BLaER1 treated with 17β-estradiol and CSF1 and Interleukin-3, amounts not matched to agents 10 nM and 100 nM (cell line): ENCODE results near the gene GNAL.
A peak's percentile ranks its signal among the peaks of the same experiment; 100 is the strongest.
"Not testable (repeated sequence)": the region's sequence is repeated elsewhere in the genome, so short reads cannot be mapped to it uniquely, and the experiment has no call there.

ENCODE experiments used
- H3K27ac ChIP-seq, 11 experiments: shearing (Covaris generic); formaldehyde crosslinking; 2 replicates each; pipeline ENCODE4 v1.8.1; 2022
- H3K27me3 ChIP-seq, 11 experiments: shearing (Covaris generic); formaldehyde crosslinking; 2 replicates each; pipeline ENCODE4 v1.8.1; 2022
- H3K36me3 ChIP-seq, 11 experiments: shearing (Covaris generic); formaldehyde crosslinking; 2 replicates each; pipeline ENCODE4 v1.8.1; 2022
- H3K4me1 ChIP-seq, 10 experiments: shearing (Covaris generic); formaldehyde crosslinking; 2 replicates each; pipeline ENCODE4 v1.8.1; 2022
- H3K4me2 ChIP-seq, 11 experiments: shearing (Covaris generic); formaldehyde crosslinking; 2 replicates each; pipeline ENCODE4 v1.8.1; 2022
- H3K4me3 ChIP-seq, 10 experiments: shearing (Covaris generic); formaldehyde crosslinking; 2 replicates each; pipeline ENCODE4 v1.8.1; 2022
- H3K9ac ChIP-seq, 11 experiments: shearing (Covaris generic); formaldehyde crosslinking; 2 replicates each; pipeline ENCODE4 v1.8.1; 2022
- H3K9me3 ChIP-seq, 11 experiments: shearing (Covaris generic); formaldehyde crosslinking; replicated peaks in 1 of 11; 2 replicates each; pipeline ENCODE4 v1.8.1; 2022
- H4K20me1 ChIP-seq, 11 experiments: shearing (Covaris generic); formaldehyde crosslinking; 2 replicates each; pipeline ENCODE4 v1.8.1; 2022
- Cebpa-rat ChIP-seq, 11 experiments: shearing (Covaris generic); IDR thresholded peaks; 2 replicates each; pipeline ENCODE4 v1.8.1; 2022

Gene GNAL

GRCh38 chr18:11674119-11674518 lies 14.9 kb upstream of the GNAL start:
- H3K27ac ChIP-seq = no peak overlapping the region
- H3K4me2 ChIP-seq = no peak overlapping the region
- H3K4me1 ChIP-seq = peaks cover 0 to 7% (median 0%) of the 10 kb centered on the region in 10 experiments; a peak in 1 of 20 replicates
- no peak overlapping the region for H3K9ac ChIP-seq
- no peaks in the 10 kb centered on the region for H4K20me1 ChIP-seq
- H3K36me3 ChIP-seq = no peaks in the 10 kb centered on the region
- no peak for TF ChIP-seq Cebpa-rat (IDR thresholded peaks at IDR 0.05)
- no peak overlapping the region for H3K4me3 ChIP-seq
- H3K9me3 ChIP-seq = no peaks in the 10 kb centered on the region
- no peaks in the 10 kb centered on the region for H3K27me3 ChIP-seq

GRCh38 chr18:11676386-11676785 lies 12.7 kb upstream of the GNAL start:
- Histone ChIP-seq H3K9me3 (no peaks in the 10 kb centered on the region), H3K9ac (no peak overlapping the region), H3K27me3 (no peaks in the 10 kb centered on the region), H3K27ac (no peak overlapping the region), H3K4me3 (no peak overlapping the region), H3K4me2 (no peak overlapping the region), H3K4me1 (no peaks in the 10 kb centered on the region), H4K20me1 (no peaks in the 10 kb centered on the region), H3K36me3 (no peaks in the 10 kb centered on the region)
- no peak for TF ChIP-seq Cebpa-rat (IDR thresholded peaks at IDR 0.05)

GRCh38 chr18:11676867-11677266 lies 12.2 kb upstream of the GNAL start:
- no peaks in the 10 kb centered on the region for H3K4me1 ChIP-seq
- TF ChIP-seq Cebpa-rat (IDR thresholded peaks at IDR 0.05) = no peak
- H4K20me1 ChIP-seq = no peaks in the 10 kb centered on the region
- no peaks in the 10 kb centered on the region for H3K9me3 ChIP-seq
- H3K36me3 ChIP-seq = no peaks in the 10 kb centered on the region
- H3K4me3 ChIP-seq = no peak overlapping the region
- H3K9ac ChIP-seq = no peak overlapping the region
- no peak overlapping the region for H3K27ac ChIP-seq
- H3K4me2 ChIP-seq = no peak overlapping the region
- H3K27me3 ChIP-seq = no peaks in the 10 kb centered on the region

GRCh38 chr18:11678211-11678610 lies 10.9 kb upstream of the GNAL start:
- Histone ChIP-seq H4K20me1 (no peaks in the 10 kb centered on the region), H3K27ac (no peak overlapping the region), H3K36me3 (no peaks in the 10 kb centered on the region), H3K4me3 (no peak overlapping the region), H3K4me2 (no peak overlapping the region), H3K9ac (no peak overlapping the region), H3K9me3 (no peaks in the 10 kb centered on the region), H3K4me1 (no peaks in the 10 kb centered on the region), H3K27me3 (no peaks in the 10 kb centered on the region)
- no peak for TF ChIP-seq Cebpa-rat (IDR thresholded peaks at IDR 0.05)

- H3K36me3 ChIP-seq = no peaks in the 10 kb centered on the region
- peak overlapping the region; percentile 24 to 76 (median 58); a peak in 21 of 22 replicates for H3K9ac ChIP-seq
- peaks cover 4 to 18% (median 9%) of the 10 kb centered on the region in 10 experiments; a peak in 12 of 20 replicates for H3K4me1 ChIP-seq
- H3K9me3 ChIP-seq = 0 out of 22 replicates have a peak, but pooled peaks cover 0 to 5% (median 0%) of the 10 kb centered on the region in 11 experiments
- peak overlapping the region; percentile 96 to 100 (median 100) for H3K4me2 ChIP-seq
- H3K4me3 ChIP-seq = peak overlapping the region; percentile 63 to 77 (median 68)
- H4K20me1 ChIP-seq = no peaks in the 10 kb centered on the region
- H3K27me3 ChIP-seq = peaks cover 13 to 25% (median 20%) of the 10 kb centered on the region in 11 experiments
- H3K27ac ChIP-seq = peak overlapping the region in 1 of 11 experiments; percentile 28; a peak in 2 of 22 replicates
- TF ChIP-seq Cebpa-rat (IDR thresholded peaks at IDR 0.05) = no peak
Measured at GRCh38 chr18:11689669-11690565, 853 bp downstream of the GNAL start.

GRCh38 chr18:11690660-11691059 lies 1.6 kb downstream of the GNAL start:
- not testable (repeated sequence) for H3K9me3 ChIP-seq, H3K4me3 ChIP-seq, H3K4me2 ChIP-seq, H3K9ac ChIP-seq, H4K20me1 ChIP-seq, H3K36me3 ChIP-seq, H3K27ac ChIP-seq
- peaks cover 4 to 18% (median 9%) of the 10 kb centered on the region in 10 experiments; a peak in 12 of 20 replicates for H3K4me1 ChIP-seq
- peaks cover 13 to 25% (median 20%) of the 10 kb centered on the region in 11 experiments for H3K27me3 ChIP-seq

- Histone ChIP-seq H3K36me3 (no peaks in the 10 kb centered on the region), H3K9ac (no peak overlapping the region), H3K4me2 (no peak overlapping the region), H3K9me3 (no peaks in the 10 kb centered on the region), H3K4me3 (no peak overlapping the region), H3K27me3 (no peaks in the 10 kb centered on the region), H4K20me1 (no peaks in the 10 kb centered on the region), H3K4me1 (no peaks in the 10 kb centered on the region), H3K27ac (no peak overlapping the region)
- no peak for TF ChIP-seq Cebpa-rat (IDR thresholded peaks at IDR 0.05)
Measured at GRCh38 chr18:11695736-11696135, 6.7 kb downstream of the GNAL start.

GRCh38 chr18:11696451-11696850 lies 7.4 kb downstream of the GNAL start:
- H3K9ac ChIP-seq = no peak overlapping the region
- no peak overlapping the region for H3K4me3 ChIP-seq
- H3K27me3 ChIP-seq = no peaks in the 10 kb centered on the region
- H3K36me3 ChIP-seq = no peaks in the 10 kb centered on the region
- peaks cover 0 to 4% (median under 1%) of the 10 kb centered on the region in 10 experiments; a peak in 5 of 20 replicates for H3K4me1 ChIP-seq
- no peak overlapping the region for H3K4me2 ChIP-seq
- no peak overlapping the region for H3K27ac ChIP-seq
- TF ChIP-seq Cebpa-rat (IDR thresholded peaks at IDR 0.05) = no peak
- no peaks in the 10 kb centered on the region for H3K9me3 ChIP-seq
- H4K20me1 ChIP-seq = no peaks in the 10 kb centered on the region

- Histone ChIP-seq H4K20me1 (no peaks in the 10 kb centered on the region), H3K4me3 (no peak overlapping the region), H3K36me3 (no peaks in the 10 kb centered on the region), H3K4me2 (no peak overlapping the region), H3K27ac (no peak overlapping the region), H3K9me3 (no peaks in the 10 kb centered on the region), H3K27me3 (no peaks in the 10 kb centered on the region), H3K4me1 (peaks cover 0 to 17% (median 12%) of the 10 kb centered on the region in 10 experiments; a peak in 14 of 20 replicates), H3K9ac (no peak overlapping the region)
- no peak for TF ChIP-seq Cebpa-rat (IDR thresholded peaks at IDR 0.05)
Measured at GRCh38 chr18:11700876-11701275, 11.8 kb downstream of the GNAL start.

- no peak overlapping the region for H3K9ac ChIP-seq
- no peaks in the 10 kb centered on the region for H3K4me1 ChIP-seq
- H3K4me3 ChIP-seq = no peak overlapping the region
- no peaks in the 10 kb centered on the region for H3K27me3 ChIP-seq
- no peak overlapping the region for H3K27ac ChIP-seq
- no peak overlapping the region for H3K4me2 ChIP-seq
- no peaks in the 10 kb centered on the region for H4K20me1 ChIP-seq
- TF ChIP-seq Cebpa-rat (IDR thresholded peaks at IDR 0.05) = no peak
- peaks cover 0 to 24% (median 7%) of the 10 kb centered on the region in 11 experiments; a peak in 12 of 22 replicates for H3K9me3 ChIP-seq
- no peaks in the 10 kb centered on the region for H3K36me3 ChIP-seq
Measured at GRCh38 chr18:11710578-11710977, 21.5 kb downstream of the GNAL start.
